Subcutaneous adipose tissue (tissue), 4 donors: Measurements from ENCODE around the gene SPN. TPM values are rescaled to one million over a fixed set of nuclear protein-coding genes. Genes with fewer than 3 reads are reported as not detected.

Source experiments
- CTCF ChIP-seq: fragments of 450-650 bp; IDR thresholded peaks from one replicate; pipeline ENCODE4 v1.5.1; 2016; ENCODE audit warnings: low read depth, mild to moderate bottlenecking, control low read depth, antibody characterized with exemption, moderate library complexity
- total RNA-seq, 4 donors: library from RNA; depleted of rRNA; stranded (reverse); fragments of >200 nt; gene quantifications; one replicate each; pipeline ENCODE4 v1.1.0, GENCODE V29; 2016

The SPN gene
- total RNA-seq, 4 donors from 2014 or later = 1.1 to 8.7 (median 1.8) TPM

GRCh38 chr16:29683543-29684090 lies 20.6 kb downstream of the SPN start:
- no peak for TF ChIP-seq CTCF

GRCh38 chr16:29684679-29685078 lies 21.6 kb downstream of the SPN start:
- no peak for TF ChIP-seq CTCF

GRCh38 chr16:29686740-29687332 lies 23.8 kb downstream of the SPN start:
- no peak for TF ChIP-seq CTCF

GRCh38 chr16:29687755-29688154 lies 24.7 kb downstream of the SPN start:
- TF ChIP-seq CTCF = no peak

GRCh38 chr16:29688172-29688571 lies 25.1 kb downstream of the SPN start:
- no peak for TF ChIP-seq CTCF

GRCh38 chr16:29694384-29695195 lies 31.5 kb downstream of the SPN start:
- TF ChIP-seq CTCF = no peak

- TF ChIP-seq CTCF = no peak
Observed at GRCh38 chr16:29696881-29697331, 33.9 kb downstream of the SPN start.
